Measurements from ENCODE around the gene PRR11. TPM values are rescaled to one million over a fixed set of nuclear protein-coding genes. Genes with fewer than 3 reads are reported as not detected.

The PRR11 gene
- total RNA-seq, 1 donor from 2014 or later: 15.2 TPM

GRCh38 chr17:59234631-59235030, 79.1 kb downstream of the PRR11 start:
- DNase-seq (ENCODE audit: low spot score in 2 of 2, unreplicated experiment in 2 of 2): no peak
- H3K9me3 Mint-ChIP-seq: no peaks in the 10 kb centered on the region
- no peak for TF ChIP-seq CTCF (IDR thresholded peaks at IDR 0.05; ENCODE audit: unreplicated experiment)
- H3K27ac Mint-ChIP-seq: no peak overlapping the region
- H3K36me3 Mint-ChIP-seq: no peaks in the 10 kb centered on the region
- H3K4me1 Mint-ChIP-seq: no peaks in the 10 kb centered on the region
- H3K4me3 Mint-ChIP-seq: no peak overlapping the region
- H3K27me3 Mint-ChIP-seq (ENCODE audit: low read depth): no peaks in the 10 kb centered on the region

GRCh38 chr17:59238906-59239305, 83.4 kb downstream of the PRR11 start:
- Mint-ChIP-seq H3K27me3 (ENCODE audit: low read depth) (no peaks in the 10 kb centered on the region), H3K4me1 (no peaks in the 10 kb centered on the region), H3K36me3 (no peaks in the 10 kb centered on the region), H3K4me3 (no peak overlapping the region), H3K9me3 (no peaks in the 10 kb centered on the region), H3K27ac (no peak overlapping the region)
- no peak for TF ChIP-seq CTCF (IDR thresholded peaks at IDR 0.05; ENCODE audit: unreplicated experiment)
- no peak for DNase-seq (ENCODE audit: low spot score in 2 of 2, unreplicated experiment in 2 of 2)

- Mint-ChIP-seq H3K27me3 (ENCODE audit: low read depth) (no peaks in the 10 kb centered on the region), H3K4me3 (no peak overlapping the region), H3K4me1 (no peaks in the 10 kb centered on the region), H3K36me3 (peaks cover 8% of the 10 kb centered on the region), H3K9me3 (no peaks in the 10 kb centered on the region), H3K27ac (no peak overlapping the region)
- no peak for TF ChIP-seq CTCF (IDR thresholded peaks at IDR 0.05; ENCODE audit: unreplicated experiment)
- no peak for DNase-seq (ENCODE audit: low spot score in 2 of 2, unreplicated experiment in 2 of 2)
Measured at GRCh38 chr17:59244081-59244480, 88.5 kb downstream of the PRR11 start.

Small RNAs within 50 kb of the gene (microRNA-seq; reads per million reads assigned to microRNA genes)
- 5,783 reads per million, percentile 92 among the genes with 10 or more reads in this experiment for gene MIR301A
- 3,857 reads per million, percentile 89 among the genes with 10 or more reads in this experiment for gene MIR454

Other genes with a start within 250 kb of the PRR11 start
- 23.0 to 25.3 TPM (median 24.4 TPM) in 3 replicates for gene TRIM37, start 48.9 kb upstream of the PRR11 start, total RNA-seq
- 59.6 to 64.0 TPM (median 61.7 TPM) in 3 replicates for gene SKA2, start 560 bp upstream of the PRR11 start, total RNA-seq
- gene SMG8, start 54.3 kb downstream of the PRR11 start, total RNA-seq: 16.1 to 16.4 TPM (median 16.4 TPM) in 3 replicates
- 7.6 to 9.1 TPM (median 7.8 TPM) in 3 replicates for gene GDPD1, start 64.8 kb downstream of the PRR11 start, total RNA-seq
- 7.5 to 9.9 TPM (median 8.7 TPM) in 3 replicates for gene YPEL2, start 175.9 kb downstream of the PRR11 start, total RNA-seq

Data from mesothelial cell of epicardium (in vitro differentiated cells).